SK-N-SH (cell line): Measurements from ENCODE around the gene SH2D3C.

Source experiments
- CTCF ChIP-seq: fragments of 200-600 bp; sonication (generic); IDR thresholded peaks from 2 replicates; pipeline ENCODE4 v1.6.1; 2017; ENCODE audit warnings: antibody characterized with exemption, mild to moderate bottlenecking, moderate library complexity
- ELF1 ChIP-seq: IDR thresholded peaks from 2 replicates; pipeline ENCODE4 v1.4.0; 2012
- EP300 ChIP-seq, 2 experiments: IDR thresholded peaks; 2 replicates each; pipeline versions ENCODE4 v1.4.0 to v1.6.1; 2012; ENCODE audit warnings: borderline replicate concordance in 1 of 2, low read depth in 1 of 2, low read length in 1 of 2
- EZH2phosphoT487 ChIP-seq: fragments of 200-600 bp; sonication (generic); IDR thresholded peaks from 2 replicates; pipeline ENCODE4 v1.6.1; 2017; ENCODE audit warnings: low read depth, mixed run types, mild to moderate bottlenecking, antibody characterized with exemption, moderate library complexity, borderline replicate concordance
- FOXM1 ChIP-seq: IDR thresholded peaks from 2 replicates; pipeline ENCODE4 v1.4.0; 2012; ENCODE audit warnings: low read depth, mild to moderate bottlenecking
- MXI1 ChIP-seq: IDR thresholded peaks from 2 replicates; pipeline ENCODE4 v1.6.1; 2012; ENCODE audit warnings: mild to moderate bottlenecking, low read depth, low read length, improper control_type of control experiment
- POLR2AphosphoS5 ChIP-seq: IDR thresholded peaks from 2 replicates; pipeline ENCODE4 v1.6.1; 2012; ENCODE audit warnings: low read depth, low read length
- RAD21 ChIP-seq: IDR thresholded peaks from 2 replicates; pipeline ENCODE4 v1.6.1; 2012; ENCODE audit warnings: mild to moderate bottlenecking, low read length
- RFX5 ChIP-seq: IDR thresholded peaks from 2 replicates; pipeline ENCODE4 v1.6.1; 2012; ENCODE audit warnings: mild to moderate bottlenecking, improper control_type of control experiment, low read length
- RXRA ChIP-seq: IDR thresholded peaks from 2 replicates; pipeline ENCODE4 v1.4.0; 2012; ENCODE audit warnings: low read depth, mild to moderate bottlenecking, borderline replicate concordance
- SMC3 ChIP-seq: IDR thresholded peaks from 2 replicates; pipeline ENCODE4 v1.6.1; 2012; ENCODE audit warnings: low read depth, low read length, improper control_type of control experiment
- TAF1 ChIP-seq: IDR thresholded peaks from 2 replicates; pipeline ENCODE4 v1.6.1; 2012; ENCODE audit warnings: low read depth, mild to moderate bottlenecking, low read length, moderate library complexity, borderline replicate concordance

- no peak for TF ChIP-seq TAF1
- no peak for TF ChIP-seq CTCF
- no peak for TF ChIP-seq RFX5
- no peak for TF ChIP-seq SMC3
- TF ChIP-seq EP300 (IDR thresholded peaks at IDR 0.05; ENCODE audit: borderline replicate concordance in 1 of 2, low read depth in 1 of 2, low read length in 1 of 2), result no peak
- TF ChIP-seq ELF1, result no peak
- TF ChIP-seq MXI1, result no peak
- no peak for TF ChIP-seq EZH2phosphoT487
- no peak for TF ChIP-seq POLR2AphosphoS5
- TF ChIP-seq RXRA, result no peak
- TF ChIP-seq RAD21, result no peak
- TF ChIP-seq FOXM1, result no peak
These were observed 2.1 kb downstream of the SH2D3C start for GRCh38 chr9:127776195-127776923.
